8988T (cell line): ENCODE measurements around the gene NTM.

Experiments used
- DNase-seq: peaks from one replicate; pipeline ENCODE4 v3.0.0; 2011

NTM gene

GRCh38 chr11:132142554-132142953 lies 772.1 kb downstream of the NTM start:
- DNase-seq = no peak

- no peak for DNase-seq
Measured at GRCh38 chr11:132147464-132147863, 777.0 kb downstream of the NTM start.

- DNase-seq = no peak
Measured at GRCh38 chr11:132154781-132155180, 784.4 kb downstream of the NTM start.

GRCh38 chr11:132158091-132158490 lies 787.7 kb downstream of the NTM start:
- DNase-seq = no peak

GRCh38 chr11:132158696-132159095 lies 788.3 kb downstream of the NTM start:
- DNase-seq = no peak

GRCh38 chr11:132161403-132162078 lies 791.1 kb downstream of the NTM start:
- no peak for DNase-seq

- no peak for DNase-seq
Measured at GRCh38 chr11:132168344-132168981, 798.0 kb downstream of the NTM start.

- no peak for DNase-seq
Measured at GRCh38 chr11:132171031-132171430, 800.6 kb downstream of the NTM start.

- no peak for DNase-seq
Measured at GRCh38 chr11:132174362-132175255, 804.2 kb downstream of the NTM start.

- DNase-seq = no peak
Measured at GRCh38 chr11:132177106-132177505, 806.7 kb downstream of the NTM start.

- DNase-seq = no peak
Measured at GRCh38 chr11:132184079-132184478, 813.7 kb downstream of the NTM start.

GRCh38 chr11:132185726-132186592 lies 815.5 kb downstream of the NTM start:
- DNase-seq = no peak

- DNase-seq = no peak
Measured at GRCh38 chr11:132186699-132187098, 816.3 kb downstream of the NTM start.

GRCh38 chr11:132187386-132187785 lies 817.0 kb downstream of the NTM start:
- no peak for DNase-seq

- no peak for DNase-seq
Measured at GRCh38 chr11:132187814-132188213, 817.4 kb downstream of the NTM start.

GRCh38 chr11:132196928-132197327 lies 826.5 kb downstream of the NTM start:
- DNase-seq = no peak

- DNase-seq = no peak
Measured at GRCh38 chr11:132200353-132200936, 830.0 kb downstream of the NTM start.

GRCh38 chr11:132202621-132203020 lies 832.2 kb downstream of the NTM start:
- no peak for DNase-seq

GRCh38 chr11:132205006-132205405 lies 834.6 kb downstream of the NTM start:
- no peak for DNase-seq

- DNase-seq = no peak
Measured at GRCh38 chr11:132205496-132205895, 835.1 kb downstream of the NTM start.

GRCh38 chr11:132206993-132207392 lies 836.6 kb downstream of the NTM start:
- no peak for DNase-seq

- no peak for DNase-seq
Measured at GRCh38 chr11:132208477-132209055, 838.2 kb downstream of the NTM start.
